H9 (cell line): ENCODE data around the gene MAEA. TPM values are rescaled to one million over a fixed set of nuclear protein-coding genes. Genes with fewer than 3 reads are reported as not detected.

Experiments used
- DNase-seq: peaks from one replicate; pipeline ENCODE4 v3.0.0-alpha.2; 2017
- H2AFZ ChIP-seq: one replicate; pipeline ENCODE4 v1.6.1; 2013; ENCODE audit warnings: mild to moderate bottlenecking, low read length, control low read depth, moderate library complexity
- H2AK5ac ChIP-seq: 2 replicates; pipeline ENCODE4 v1.6.1; 2013; ENCODE audit warnings: low read length, control low read depth, mixed read lengths; ENCODE audit not compliant: insufficient read length
- H2BK120ac ChIP-seq: one replicate; pipeline ENCODE4 v1.6.1; 2013; ENCODE audit warnings: low read depth, mild to moderate bottlenecking, low read length, control low read depth, inconsistent platforms; ENCODE audit not compliant: poor library complexity, severe bottlenecking
- H2BK12ac ChIP-seq: 2 replicates; pipeline ENCODE4 v1.6.1; 2013; ENCODE audit warnings: low read length, control low read depth, mixed read lengths, low read depth; ENCODE audit not compliant: insufficient read length
- H2BK15ac ChIP-seq: 2 replicates; pipeline ENCODE4 v1.6.1; 2013; ENCODE audit warnings: low read depth, low read length, control low read depth
- H2BK20ac ChIP-seq: one replicate; pipeline ENCODE4 v1.6.1; 2013; ENCODE audit warnings: low read depth, mild to moderate bottlenecking, low read length, control low read depth, inconsistent platforms; ENCODE audit not compliant: poor library complexity, severe bottlenecking
- H2BK5ac ChIP-seq: 2 replicates; pipeline ENCODE4 v1.6.1; 2013; ENCODE audit warnings: low read length, control low read depth, mixed read lengths; ENCODE audit not compliant: insufficient read length
- H3K14ac ChIP-seq: 2 replicates; pipeline ENCODE4 v1.6.1; 2013; ENCODE audit warnings: low read length, control low read depth; ENCODE audit not compliant: insufficient read depth
- H3K18ac ChIP-seq: 2 replicates; pipeline ENCODE4 v1.6.1; 2013; ENCODE audit warnings: low read depth, mild to moderate bottlenecking, mixed read lengths, low read length, control low read depth; ENCODE audit not compliant: insufficient read length
- H3K23ac ChIP-seq: 2 replicates; pipeline ENCODE4 v1.6.1; 2013; ENCODE audit warnings: low read length, control low read depth, mixed read lengths, low read depth; ENCODE audit not compliant: insufficient read length
- H3K23me2 ChIP-seq: 2 replicates; pipeline ENCODE4 v1.6.1; 2013; ENCODE audit warnings: low read depth, mild to moderate bottlenecking, mixed read lengths, low read length, control low read depth; ENCODE audit not compliant: insufficient read length, poor library complexity, severe bottlenecking
- H3K27ac ChIP-seq: 2 replicates; pipeline ENCODE4 v1.5.1; 2013; ENCODE audit warnings: low read length, control low read depth, mixed read lengths, low read depth; ENCODE audit not compliant: insufficient read length
- H3K27me3 ChIP-seq: 2 replicates; pipeline ENCODE4 v1.6.1; 2013; ENCODE audit warnings: low read length, control low read depth, inconsistent platforms; ENCODE audit not compliant: insufficient read depth
- H3K4ac ChIP-seq: 2 replicates; pipeline ENCODE4 v1.6.1; 2013; ENCODE audit warnings: low read depth, mild to moderate bottlenecking, control low read depth, inconsistent platforms, low read length, moderate library complexity
- H3K4me1 ChIP-seq: 2 replicates; pipeline ENCODE4 v1.6.1; 2013; ENCODE audit warnings: low read length, control low read depth, inconsistent platforms; ENCODE audit not compliant: insufficient read depth
- H3K4me2 ChIP-seq: 2 replicates; pipeline ENCODE4 v1.6.1; 2013; ENCODE audit warnings: low read length, control low read depth, mixed read lengths; ENCODE audit not compliant: insufficient read length, insufficient read depth
- H3K56ac ChIP-seq: 2 replicates; pipeline ENCODE4 v1.6.1; 2013; ENCODE audit warnings: low read depth, mild to moderate bottlenecking, mixed read lengths, low read length, control low read depth; ENCODE audit not compliant: insufficient read length
- H3K79me1 ChIP-seq: 2 replicates; pipeline ENCODE4 v1.6.1; 2013; ENCODE audit warnings: low read depth, mild to moderate bottlenecking, moderate library complexity, low read length, control low read depth, inconsistent platforms; ENCODE audit not compliant: insufficient read depth, poor library complexity, severe bottlenecking
- H3K79me2 ChIP-seq: 2 replicates; pipeline ENCODE4 v1.6.1; 2013; ENCODE audit warnings: low read length, control low read depth, inconsistent platforms; ENCODE audit not compliant: insufficient read depth
- H3K9ac ChIP-seq: 2 replicates; pipeline ENCODE4 v1.6.1; 2013; ENCODE audit warnings: low read length, control low read depth, mixed read lengths; ENCODE audit not compliant: insufficient read length; ENCODE audit errors: extremely low read depth
- H3K9me3 ChIP-seq: one replicate; pipeline ENCODE4 v1.6.1; 2013; ENCODE audit warnings: low read depth, low read length, inconsistent platforms; ENCODE audit not compliant: control insufficient read depth
- H3T11ph ChIP-seq: one replicate; pipeline ENCODE4 v1.6.1; 2013; ENCODE audit warnings: mild to moderate bottlenecking, low read length, control low read depth, inconsistent platforms
- H4K20me1 ChIP-seq: one replicate; pipeline ENCODE4 v1.6.1; 2013; ENCODE audit not compliant: control insufficient read depth, insufficient read length, insufficient read depth
- H4K5ac ChIP-seq: 2 replicates; pipeline ENCODE4 v1.6.1; 2013; ENCODE audit warnings: low read depth, mild to moderate bottlenecking, mixed read lengths, low read length, control low read depth; ENCODE audit not compliant: insufficient read length
- H4K8ac ChIP-seq: replicated peaks from 2 replicates; pipeline ENCODE4 v1.6.1; 2013; ENCODE audit warnings: low read length, control low read depth, mixed read lengths, low read depth; ENCODE audit not compliant: insufficient read length
- H4K91ac ChIP-seq: 2 replicates; pipeline ENCODE4 v1.6.1; 2013; ENCODE audit warnings: low read depth, mild to moderate bottlenecking, moderate library complexity, mixed read lengths, low read length, control low read depth; ENCODE audit not compliant: insufficient read length
- H3K27ac Mint-ChIP-seq, 3 experiments: 2 replicates in 2 of 3; 3 replicates in 1 of 3; pipeline ENCODE4 v1.8.0; 2020 to 2021; ENCODE audit warnings: mixed read lengths in 3 of 3, mild to moderate bottlenecking in 1 of 3, moderate library complexity in 1 of 3
- H3K27me3 Mint-ChIP-seq: 2 replicates; pipeline ENCODE4 v1.8.0; 2021; ENCODE audit warnings: low read depth, mild to moderate bottlenecking, moderate library complexity, mixed read lengths
- H3K36me3 Mint-ChIP-seq, 3 experiments: 2 replicates in 2 of 3; 3 replicates in 1 of 3; pipeline ENCODE4 v1.8.0; 2020 to 2021; ENCODE audit warnings: low read depth in 3 of 3, mixed read lengths in 3 of 3; ENCODE audit not compliant: insufficient read depth in 1 of 3
- H3K4me1 Mint-ChIP-seq, 2 experiments: 2 replicates each; pipeline ENCODE4 v1.8.0; 2020; ENCODE audit warnings: mixed read lengths in 2 of 2
- H3K4me3 Mint-ChIP-seq, 2 experiments: 2 replicates in 1 of 2; 3 replicates in 1 of 2; pipeline ENCODE4 v1.8.0; 2020 to 2021; ENCODE audit warnings: mild to moderate bottlenecking in 2 of 2, mixed read lengths in 2 of 2, moderate library complexity in 1 of 2
- H3K9me3 Mint-ChIP-seq, 2 experiments: 2 replicates in 1 of 2; 3 replicates in 1 of 2; pipeline ENCODE4 v1.8.0; 2020; ENCODE audit warnings: mild to moderate bottlenecking in 2 of 2, mixed read lengths in 2 of 2, moderate library complexity in 1 of 2
- CTCF ChIP-seq: fragments of 200-600 bp; sonication (generic); conservative IDR thresholded peaks from 3 replicates; pipeline ENCODE4 v1.8.0; 2021; ENCODE audit warnings: antibody characterized with exemption, mild to moderate bottlenecking
- WGBS: extraction: QIAGEN DNeasy Blood & Tissue Kit; methylation state at CpG from one replicate; pipeline ENCODE4 v1.1.7; 2013; ENCODE audit warnings: missing lambda C conversion rate, low lambda C conversion rate, mixed read lengths; ENCODE audit not compliant: insufficient read length; ENCODE audit errors: extremely low coverage; 5-methylcytosine and 5-hydroxymethylcytosine counted together
- total RNA-seq: library from RNA; stranded (reverse); gene quantifications from 2 replicates; pipeline ENCODE4 v1.2.1, GENCODE V29; 2021

The MAEA gene
- total RNA-seq, 1 experiment from 2014 or later, result 85.6 TPM

- Histone ChIP-seq H4K8ac (no peak overlapping the region), H3K4me1 (no peaks in the 10 kb centered on the region; the same call in 1 of the 2 replicates), H4K20me1 (no peaks in the 10 kb centered on the region), H3K4me2 (no peak overlapping the region), H3K79me2 (no peaks in the 10 kb centered on the region), H3K9me3 (no peaks in the 10 kb centered on the region), H3T11ph (no peak overlapping the region), H4K5ac (no peak overlapping the region), H3K9ac (no peak overlapping the region), H3K27me3 (no peaks in the 10 kb centered on the region), H2BK120ac (no peak overlapping the region), H3K23ac (no peak overlapping the region), H2BK15ac (no peak overlapping the region), H3K79me1 (no peaks in the 10 kb centered on the region), H3K23me2 (no peaks in the 10 kb centered on the region), H3K4ac (no peak overlapping the region), H2AK5ac (no peak overlapping the region), H2BK20ac (no peak overlapping the region), H2BK12ac (no peak overlapping the region), H3K56ac (no peak overlapping the region), H3K27ac (no peak overlapping the region), H2BK5ac (no peak overlapping the region), H2AFZ (no peak overlapping the region), H3K14ac (no peak overlapping the region), H3K18ac (no peak overlapping the region), H4K91ac (no peak overlapping the region)
- WGBS, result no CpG with 5 or more reads among the region's 30 CpGs
- Mint-ChIP-seq H3K36me3 (peaks cover 11 to 37% (median 28%) of the 10 kb centered on the region in 3 experiments), H3K9me3 (no peaks in the 10 kb centered on the region; a peak in 1 of 5 replicates), H3K27me3 (no peaks in the 10 kb centered on the region), H3K4me1 (peaks cover 10% of the 10 kb centered on the region in 2 experiments), H3K27ac (no peak overlapping the region), H3K4me3 (no peak overlapping the region)
- DNase-seq, result no peak
- TF ChIP-seq CTCF, result no peak
These were observed 63.7 kb downstream of the MAEA start for GRCh38 chr4:1353186-1354055.
